H1 (cell line): Measurements from ENCODE around the gene HNRNPA3. TPM values are rescaled to one million over a fixed set of nuclear protein-coding genes. Genes with fewer than 3 reads are reported as not detected.

Experiments used
- CTCF ChIA-PET: fragments of 300-600 bp; sonication (Branson Sonifier 250); formaldehyde crosslinking; loops from one replicate; lab custom pipeline; 2021; ENCODE audit not compliant: partially characterized antibody; lab: Charles Lee
- POLR2A ChIA-PET: fragments of 300-600 bp; sonication (Branson Sonifier 250); formaldehyde crosslinking; loops from one replicate; lab custom pipeline; 2021; ENCODE audit warnings: inconsistent platforms; ENCODE audit not compliant: partially characterized antibody; lab: Charles Lee
- DNase-seq, 2 experiments: peaks; one replicate each; pipeline versions ENCODE4 v3.0.0 to v3.0.0-alpha.2; 2010 to 2022; ENCODE audit warnings: low spot score in 2 of 2, low read depth in 1 of 2, mixed read lengths in 1 of 2
- FAIRE-seq: peaks from 2 replicates; lab custom pipeline; 2011; peaks lifted over from hg19 to GRCh38; lab: Jason Lieb, UNC
- H2AFZ ChIP-seq: 2 replicates; pipeline ENCODE4 v1.8.1; 2012; ENCODE audit warnings: low read length, inconsistent platforms
- H2AK5ac ChIP-seq: 2 replicates; pipeline ENCODE4 v1.6.1; 2013; ENCODE audit warnings: low read depth, low read length
- H2BK120ac ChIP-seq: replicated peaks from 2 replicates; pipeline ENCODE3; 2013; ENCODE audit warnings: low read depth, low read length, inconsistent platforms
- H2BK12ac ChIP-seq: 2 replicates; pipeline ENCODE4 v1.6.1; 2013; ENCODE audit warnings: low read depth, low read length
- H2BK15ac ChIP-seq: 2 replicates; pipeline ENCODE4 v1.6.1; 2013; ENCODE audit warnings: low read length
- H2BK20ac ChIP-seq: 2 replicates; pipeline ENCODE4 v1.6.1; 2013; ENCODE audit warnings: low read length
- H2BK5ac ChIP-seq: 2 replicates; pipeline ENCODE4 v1.6.1; 2013; ENCODE audit warnings: low read depth, low read length
- H3K14ac ChIP-seq: 2 replicates; pipeline ENCODE4 v1.6.1; 2013; ENCODE audit warnings: inconsistent platforms; ENCODE audit not compliant: insufficient read length
- H3K18ac ChIP-seq: 2 replicates; pipeline ENCODE4 v1.6.1; 2013; ENCODE audit warnings: low read length; ENCODE audit errors: extremely low read depth
- H3K23ac ChIP-seq: 2 replicates; pipeline ENCODE4 v1.6.1; 2013; ENCODE audit warnings: inconsistent platforms; ENCODE audit not compliant: insufficient read length
- H3K23me2 ChIP-seq: 2 replicates; pipeline ENCODE4 v1.6.1; 2013; ENCODE audit warnings: low read depth, low read length
- H3K27ac ChIP-seq: 2 replicates; pipeline ENCODE4 v1.6.1; 2011; ENCODE audit warnings: low read depth, low read length, inconsistent platforms
- H3K27me3 ChIP-seq, 4 experiments: replicated peaks in 1 of 4; 1 replicate in 1 of 4; 2 replicates in 3 of 4; pipeline versions ENCODE4 v1.6.1 to v1.8.1; 2011 to 2013; ENCODE audit warnings: low read length in 3 of 4, mild to moderate bottlenecking in 3 of 4, inconsistent platforms in 2 of 4, mixed read lengths in 2 of 4, moderate library complexity in 1 of 4; ENCODE audit not compliant: control insufficient read depth in 3 of 4, insufficient read depth in 3 of 4; ENCODE audit errors: extremely low read depth in 1 of 4
- H3K36me3 ChIP-seq, 4 experiments: 2 replicates each; pipeline versions ENCODE4 v1.6.1 to v1.8.1; 2011 to 2013; ENCODE audit warnings: mild to moderate bottlenecking in 4 of 4, low read length in 3 of 4, moderate library complexity in 2 of 4, control low read depth in 1 of 4, inconsistent platforms in 1 of 4; ENCODE audit not compliant: insufficient read depth in 4 of 4, control insufficient read depth in 2 of 4
- H3K4ac ChIP-seq: replicated peaks from 2 replicates; pipeline ENCODE3; 2013; ENCODE audit warnings: low read length, low read depth, mixed read lengths, inconsistent platforms; ENCODE audit not compliant: insufficient read length
- H3K4me1 ChIP-seq, 4 experiments: replicated peaks in 1 of 4; 1 replicate in 1 of 4; 2 replicates in 3 of 4; pipeline versions ENCODE4 v1.6.1 to v1.8.1; 2011 to 2013; ENCODE audit warnings: low read length in 3 of 4, inconsistent platforms in 2 of 4, mixed read lengths in 1 of 4; ENCODE audit not compliant: insufficient read depth in 4 of 4, control insufficient read depth in 3 of 4
- H3K4me2 ChIP-seq, 2 experiments: 2 replicates each; pipeline versions ENCODE4 v1.6.1 to v1.8.1; 2011 to 2013; ENCODE audit warnings: low read depth in 2 of 2, low read length in 2 of 2, control low read depth in 1 of 2, inconsistent platforms in 1 of 2, mild to moderate bottlenecking in 1 of 2; ENCODE audit not compliant: insufficient read depth in 1 of 2
- H3K4me3 ChIP-seq, 4 experiments: fragments of 200-600, 300-600 bp in 1 of 4; sonication (generic), shearing (Covaris generic), sonication (Bioruptor Twin) in 1 of 4; 2 replicates each; pipeline versions ENCODE4 v1.5.1 to v1.8.1; 2011 to 2016; ENCODE audit warnings: low read length in 4 of 4, low read depth in 3 of 4, control low read depth in 2 of 4, inconsistent platforms in 2 of 4, mild to moderate bottlenecking in 2 of 4, mixed read lengths in 1 of 4, moderate library complexity in 1 of 4; ENCODE audit not compliant: insufficient read depth in 2 of 4; ENCODE audit errors: extremely low read depth in 1 of 4
- H3K56ac ChIP-seq: replicated peaks from 2 replicates; pipeline ENCODE3; 2013; ENCODE audit warnings: low read depth, mild to moderate bottlenecking, mixed read lengths, low read length, inconsistent platforms; ENCODE audit not compliant: insufficient read length
- H3K79me1 ChIP-seq: 2 replicates; pipeline ENCODE4 v1.6.1; 2013; ENCODE audit warnings: low read depth, low read length, control low read depth
- H3K79me2 ChIP-seq, 2 experiments: 2 replicates each; pipeline versions ENCODE4 v1.6.1 to v1.8.1; 2012 to 2013; ENCODE audit warnings: low read length in 2 of 2, mild to moderate bottlenecking in 2 of 2, inconsistent platforms in 1 of 2; ENCODE audit not compliant: insufficient read depth in 2 of 2, control insufficient read depth in 1 of 2
- H3K9ac ChIP-seq, 4 experiments: replicated peaks in 1 of 4; 1 replicate in 1 of 4; 2 replicates in 3 of 4; pipeline versions ENCODE4 v1.6.1 to v1.8.1; 2011 to 2013; ENCODE audit warnings: low read depth in 3 of 4, low read length in 3 of 4, control low read depth in 2 of 4, mild to moderate bottlenecking in 2 of 4, moderate library complexity in 2 of 4, inconsistent platforms in 1 of 4; ENCODE audit errors: extremely low read depth in 1 of 4
- H3K9me3 ChIP-seq, 2 experiments: 2 replicates each; pipeline versions ENCODE4 v1.6.1 to v1.8.1; 2012 to 2013; ENCODE audit warnings: mild to moderate bottlenecking in 2 of 2, moderate library complexity in 2 of 2, control low read depth in 1 of 2, inconsistent platforms in 1 of 2, low read depth in 1 of 2, low read length in 1 of 2, mixed read lengths in 1 of 2; ENCODE audit not compliant: insufficient read depth in 2 of 2
- H4K20me1 ChIP-seq, 2 experiments: replicated peaks in 1 of 2; 2 replicates each; pipeline versions ENCODE3 to v1.8.1; 2011 to 2013; ENCODE audit warnings: inconsistent platforms in 2 of 2, low read length in 2 of 2, mild to moderate bottlenecking in 1 of 2; ENCODE audit not compliant: insufficient read depth in 2 of 2, control insufficient read depth in 1 of 2
- H4K5ac ChIP-seq: 2 replicates; pipeline ENCODE4 v1.6.1; 2013; ENCODE audit warnings: low read length, low read depth, mixed read lengths, inconsistent platforms; ENCODE audit not compliant: insufficient read length
- H4K8ac ChIP-seq: 2 replicates; pipeline ENCODE4 v1.8.0; 2013; ENCODE audit warnings: mild to moderate bottlenecking, moderate library complexity, low read length, inconsistent platforms; ENCODE audit not compliant: insufficient read depth; ENCODE audit errors: extremely low read depth
- H4K91ac ChIP-seq: replicated peaks from 2 replicates; pipeline ENCODE3; 2013; ENCODE audit warnings: low read length, mixed read lengths, inconsistent platforms; ENCODE audit not compliant: insufficient read length
- CBX8 ChIP-seq: fragments of 300-800, 300-1000 bp; sonication (generic); IDR thresholded peaks from 2 replicates; pipeline ENCODE4 v1.7.1; 2016; ENCODE audit warnings: low read depth, low read length, borderline replicate concordance
- KDM4A ChIP-seq: IDR thresholded peaks from one replicate; pipeline ENCODE4 v1.7.1; 2012; ENCODE audit warnings: low read depth, mild to moderate bottlenecking, moderate library complexity, low read length, inconsistent platforms; ENCODE audit not compliant: severe bottlenecking
- whole genome bisulfite sequencing, 2 experiments: shearing (Covaris generic) in 1 of 2; methylation state at CpG; one replicate each; pipeline versions ENCODE4 v1.1.6 to v1.1.7; 2013 to 2015; ENCODE audit warnings: low lambda C conversion rate in 2 of 2, mixed read lengths in 2 of 2, inconsistent platforms in 1 of 2, low coverage in 1 of 2, missing lambda C conversion rate in 1 of 2; ENCODE audit not compliant: insufficient replicate concordance in 2 of 2, insufficient coverage in 1 of 2, insufficient read length in 1 of 2; ENCODE audit errors: extremely low coverage in 1 of 2, missing lambda C conversion rate in 1 of 2; 5-methylcytosine and 5-hydroxymethylcytosine counted together
- polyA plus RNA-seq, 7 experiments: library from polyadenylated mRNA; depleted of rRNA in 3 of 7; stranded (reverse) in 5 of 7; unstranded in 2 of 7; fragments of >200 nt in 5 of 7; fragments of 200-250 nt in 2 of 7; gene quantifications; 1 replicate in 5 of 7; 2 replicates in 1 of 7; 4 replicates in 1 of 7; pipeline versions ENCODE4 v1.2.1 to v1.2.3, GENCODE V29; 2011 to 2013; ENCODE audit warnings: missing spikeins in 2 of 7, mixed read lengths in 2 of 7
- total RNA-seq: library from RNA; stranded (reverse); fragmentation: NEBNext Ultra II Directional; extraction: Animal tissue kit (Norgen Biotek cat#: 25700); gene quantifications from 2 replicates; pipeline ENCODE4 v1.2.1, GENCODE V29; 2021

HNRNPA3 gene
- total and polyA plus RNA-seq, 2 of the 8 experiments (the other 6 are each of a cell fraction or from before 2014, with no cell fraction given), result 66.1 to 408 TPM

- DNase-seq (no peak), FAIRE-seq (no peak)
- Histone ChIP-seq H2BK20ac (no peak overlapping the region), H3K4me1 (peaks cover 0 to 2% (median 1%) of the 10 kb centered on the region in 4 experiments; a peak in 2 of 7 replicates), H3K79me2 (peaks cover 0 to under 1% of the 10 kb centered on the region in 2 experiments; a peak in 1 of 4 replicates), H3K4ac (no peak overlapping the region), H2AK5ac (no peak overlapping the region), H3K27me3 (no peaks in the 10 kb centered on the region), H2AFZ (no peak overlapping the region), H2BK5ac (no peak overlapping the region), H3K14ac (no peak overlapping the region), H3K18ac (no peak overlapping the region), H3K23ac (no peak overlapping the region), H3K56ac (no peak overlapping the region), H3K23me2 (peaks cover 6% of the 10 kb centered on the region), H3K4me2 (no peak overlapping the region), H3K36me3 (no peaks in the 10 kb centered on the region), H2BK12ac (no peak overlapping the region), H4K91ac (no peak overlapping the region), H3K79me1 (no peaks in the 10 kb centered on the region), H3K9me3 (no peaks in the 10 kb centered on the region), H2BK120ac (no peak overlapping the region), H3K9ac (no peak overlapping the region), H4K20me1 (no peaks in the 10 kb centered on the region), H2BK15ac (no peak overlapping the region), H3K27ac (no peak overlapping the region), H3K4me3 (no peak overlapping the region), H4K8ac (no peak overlapping the region), H4K5ac (no peak overlapping the region)
- WGBS, 2 experiments, result 84% methylated on average over 8 of the region's 8 CpGs; no CpG with 5 or more reads in 1 of the 2 experiments
- TF ChIP-seq CBX8 (no peak), KDM4A (no peak)
- ChIA-PET POLR2A (interaction anchor here (0.7 to 5.4 kb wide), 6 partner anchors 11 to 71 kb away, joined by 3 to 74 read pairs (median 4); no protein-coding TSS in a partner anchor), CTCF (interaction anchor here (0.6 to 2.4 kb wide), 9 partner anchors 11 to 336 kb away, joined by 3 to 9 read pairs (median 4); no protein-coding TSS in a partner anchor)
Observed at GRCh38 chr2:177268187-177268871, 55.7 kb downstream of the HNRNPA3 start.
